ENCODE data around the gene ARHGAP24. TPM values are rescaled to one million over a fixed set of nuclear protein-coding genes. Genes with fewer than 3 reads are reported as not detected.

The ARHGAP24 gene
- total and polyA plus RNA-seq, 4 donors = 1.8 to 15.2 (median 3.3) TPM

DNA sequence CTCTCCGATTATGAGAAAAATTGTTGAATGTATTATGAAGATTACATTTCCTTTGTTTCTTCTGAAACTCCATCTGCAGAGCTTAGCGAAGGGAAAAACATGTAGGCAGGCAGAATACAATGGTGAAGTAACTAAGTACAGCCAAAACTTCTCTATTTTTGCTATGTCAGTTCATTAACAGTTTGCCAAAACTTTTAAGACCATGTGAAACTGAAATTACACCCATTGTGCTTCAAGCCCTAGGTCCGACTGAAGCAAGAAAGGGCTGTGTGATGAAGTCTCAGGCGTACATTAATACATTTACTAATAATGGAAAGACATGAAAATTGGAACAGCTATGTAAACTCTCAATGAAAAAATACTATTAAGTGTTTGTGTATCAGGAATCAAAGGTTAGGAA lies 486.9 kb downstream of the ARHGAP24 start:
- no peak overlapping the region for H3K9ac ChIP-seq (ENCODE audit: low read depth in 1 of 2, low read length in 2 of 2)
- TF ChIP-seq RXRA (IDR thresholded peaks at IDR 0.05) (no peak), JUND (IDR thresholded peaks at IDR 0.05) (no peak), YY1 (IDR thresholded peaks at IDR 0.05) (no peak), NR2F2 (IDR thresholded peaks at IDR 0.05) (no peak)
- TF ChIP-seq, protein P1, sequence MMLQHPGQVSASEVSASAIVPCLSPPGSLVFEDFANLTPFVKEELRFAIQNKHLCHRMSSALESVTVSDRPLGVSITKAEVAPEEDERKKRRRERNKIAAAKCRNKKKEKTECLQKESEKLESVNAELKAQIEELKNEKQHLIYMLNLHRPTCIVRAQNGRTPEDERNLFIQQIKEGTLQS (IDR thresholded peaks at IDR 0.05) = no peak
- 95% methylated on average over 4 of the region's 4 CpGs for WGBS
- no peaks in the 10 kb centered on the region for H3K36me3 ChIP-seq (ENCODE audit: control insufficient read depth in 4 of 4, insufficient read depth in 3 of 4, low read depth in 1 of 4, low read length in 3 of 4)
- DNase-seq (ENCODE audit: low spot score) = no peak
- H3K4me3 ChIP-seq (ENCODE audit: low read depth in 1 of 3, low read length in 3 of 3) = no peak overlapping the region
- H3K27me3 ChIP-seq (ENCODE audit: control insufficient read depth in 4 of 4, insufficient read depth in 4 of 4, low read length in 3 of 4) = no peaks in the 10 kb centered on the region
- no peaks in the 10 kb centered on the region for H3K9me3 ChIP-seq (ENCODE audit: control insufficient read depth in 4 of 4, low read length in 3 of 4)
- no peak overlapping the region for H3K27ac ChIP-seq (ENCODE audit: low read depth in 1 of 2, low read length in 2 of 2)
- H3K4me1 ChIP-seq (ENCODE audit: control insufficient read depth in 4 of 4, insufficient read depth in 4 of 4, low read length in 3 of 4) = no peaks in the 10 kb centered on the region

DNA sequence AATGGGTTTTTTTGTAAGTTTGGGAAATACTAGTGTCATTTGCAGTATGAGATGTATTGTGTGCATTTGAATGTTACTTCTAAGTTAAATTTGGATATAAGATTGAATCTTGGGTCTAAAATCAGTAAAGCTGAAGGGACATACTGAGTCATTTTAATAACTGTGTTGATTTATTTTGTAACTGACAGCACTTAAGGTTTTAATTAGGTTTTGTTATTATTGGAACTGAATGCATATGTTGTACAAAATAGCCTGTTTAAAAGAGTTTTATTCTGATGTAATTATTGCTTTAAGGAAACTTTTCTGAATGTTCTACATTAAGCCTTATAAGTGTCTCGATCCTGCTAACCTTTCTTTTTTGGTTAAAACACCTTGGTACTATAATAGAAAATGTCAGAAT lies 488.3 kb downstream of the ARHGAP24 start:
- no peak overlapping the region for H3K27ac ChIP-seq (ENCODE audit: low read depth in 1 of 2, low read length in 2 of 2)
- no peaks in the 10 kb centered on the region for H3K36me3 ChIP-seq (ENCODE audit: control insufficient read depth in 4 of 4, insufficient read depth in 3 of 4, low read depth in 1 of 4, low read length in 3 of 4)
- WGBS = 96% methylated on average over 1 of the region's 1 CpG
- no peak overlapping the region for H3K9ac ChIP-seq (ENCODE audit: low read depth in 1 of 2, low read length in 2 of 2)
- DNase-seq (ENCODE audit: low spot score) = no peak
- TF ChIP-seq FOXA2 (IDR thresholded peaks at IDR 0.05) = no peak
- no peak for TF ChIP-seq FOXA1 (IDR thresholded peaks at IDR 0.05)
- TF ChIP-seq HNF4A (conservative IDR thresholded peaks at IDR 0.05) = no peak
- TF ChIP-seq, protein P2, sequence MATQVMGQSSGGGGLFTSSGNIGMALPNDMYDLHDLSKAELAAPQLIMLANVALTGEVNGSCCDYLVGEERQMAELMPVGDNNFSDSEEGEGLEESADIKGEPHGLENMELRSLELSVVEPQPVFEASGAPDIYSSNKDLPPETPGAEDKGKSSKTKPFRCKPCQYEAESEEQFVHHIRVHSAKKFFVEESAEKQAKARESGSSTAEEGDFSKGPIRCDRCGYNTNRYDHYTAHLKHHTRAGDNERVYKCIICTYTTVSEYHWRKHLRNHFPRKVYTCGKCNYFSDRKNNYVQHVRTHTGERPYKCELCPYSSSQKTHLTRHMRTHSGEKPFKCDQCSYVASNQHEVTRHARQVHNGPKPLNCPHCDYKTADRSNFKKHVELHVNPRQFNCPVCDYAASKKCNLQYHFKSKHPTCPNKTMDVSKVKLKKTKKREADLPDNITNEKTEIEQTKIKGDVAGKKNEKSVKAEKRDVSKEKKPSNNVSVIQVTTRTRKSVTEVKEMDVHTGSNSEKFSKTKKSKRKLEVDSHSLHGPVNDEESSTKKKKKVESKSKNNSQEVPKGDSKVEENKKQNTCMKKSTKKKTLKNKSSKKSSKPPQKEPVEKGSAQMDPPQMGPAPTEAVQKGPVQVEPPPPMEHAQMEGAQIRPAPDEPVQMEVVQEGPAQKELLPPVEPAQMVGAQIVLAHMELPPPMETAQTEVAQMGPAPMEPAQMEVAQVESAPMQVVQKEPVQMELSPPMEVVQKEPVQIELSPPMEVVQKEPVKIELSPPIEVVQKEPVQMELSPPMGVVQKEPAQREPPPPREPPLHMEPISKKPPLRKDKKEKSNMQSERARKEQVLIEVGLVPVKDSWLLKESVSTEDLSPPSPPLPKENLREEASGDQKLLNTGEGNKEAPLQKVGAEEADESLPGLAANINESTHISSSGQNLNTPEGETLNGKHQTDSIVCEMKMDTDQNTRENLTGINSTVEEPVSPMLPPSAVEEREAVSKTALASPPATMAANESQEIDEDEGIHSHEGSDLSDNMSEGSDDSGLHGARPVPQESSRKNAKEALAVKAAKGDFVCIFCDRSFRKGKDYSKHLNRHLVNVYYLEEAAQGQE (IDR thresholded peaks at IDR 0.05) = no peak
- no peak for TF ChIP-seq JUND (IDR thresholded peaks at IDR 0.05)
- no peak for TF ChIP-seq RXRA (IDR thresholded peaks at IDR 0.05)
- no peak for TF ChIP-seq HNF4G (IDR thresholded peaks at IDR 0.05)
- no peak for TF ChIP-seq TAF1 (conservative IDR thresholded peaks at IDR 0.05)
- no peak for TF ChIP-seq RAD21 (IDR thresholded peaks at IDR 0.05)
- TF ChIP-seq, protein P3, sequence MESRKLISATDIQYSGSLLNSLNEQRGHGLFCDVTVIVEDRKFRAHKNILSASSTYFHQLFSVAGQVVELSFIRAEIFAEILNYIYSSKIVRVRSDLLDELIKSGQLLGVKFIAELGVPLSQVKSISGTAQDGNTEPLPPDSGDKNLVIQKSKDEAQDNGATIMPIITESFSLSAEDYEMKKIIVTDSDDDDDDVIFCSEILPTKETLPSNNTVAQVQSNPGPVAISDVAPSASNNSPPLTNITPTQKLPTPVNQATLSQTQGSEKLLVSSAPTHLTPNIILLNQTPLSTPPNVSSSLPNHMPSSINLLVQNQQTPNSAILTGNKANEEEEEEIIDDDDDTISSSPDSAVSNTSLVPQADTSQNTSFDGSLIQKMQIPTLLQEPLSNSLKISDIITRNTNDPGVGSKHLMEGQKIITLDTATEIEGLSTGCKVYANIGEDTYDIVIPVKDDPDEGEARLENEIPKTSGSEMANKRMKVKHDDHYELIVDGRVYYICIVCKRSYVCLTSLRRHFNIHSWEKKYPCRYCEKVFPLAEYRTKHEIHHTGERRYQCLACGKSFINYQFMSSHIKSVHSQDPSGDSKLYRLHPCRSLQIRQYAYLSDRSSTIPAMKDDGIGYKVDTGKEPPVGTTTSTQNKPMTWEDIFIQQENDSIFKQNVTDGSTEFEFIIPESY (IDR thresholded peaks at IDR 0.05) = no peak
- TF ChIP-seq SP1 (IDR thresholded peaks at IDR 0.05) = no peak
- TF ChIP-seq, protein P1 (IDR thresholded peaks at IDR 0.05) = no peak
- no peak for TF ChIP-seq GABPA (IDR thresholded peaks at IDR 0.05 in 1 of 2, conservative IDR thresholded peaks at IDR 0.05 in 1 of 2)
- no peak for TF ChIP-seq YY1 (IDR thresholded peaks at IDR 0.05)
- TF ChIP-seq, protein P4, sequence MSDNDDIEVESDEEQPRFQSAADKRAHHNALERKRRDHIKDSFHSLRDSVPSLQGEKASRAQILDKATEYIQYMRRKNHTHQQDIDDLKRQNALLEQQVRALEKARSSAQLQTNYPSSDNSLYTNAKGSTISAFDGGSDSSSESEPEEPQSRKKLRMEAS (IDR thresholded peaks at IDR 0.05) = no peak
- TF ChIP-seq, protein P5, sequence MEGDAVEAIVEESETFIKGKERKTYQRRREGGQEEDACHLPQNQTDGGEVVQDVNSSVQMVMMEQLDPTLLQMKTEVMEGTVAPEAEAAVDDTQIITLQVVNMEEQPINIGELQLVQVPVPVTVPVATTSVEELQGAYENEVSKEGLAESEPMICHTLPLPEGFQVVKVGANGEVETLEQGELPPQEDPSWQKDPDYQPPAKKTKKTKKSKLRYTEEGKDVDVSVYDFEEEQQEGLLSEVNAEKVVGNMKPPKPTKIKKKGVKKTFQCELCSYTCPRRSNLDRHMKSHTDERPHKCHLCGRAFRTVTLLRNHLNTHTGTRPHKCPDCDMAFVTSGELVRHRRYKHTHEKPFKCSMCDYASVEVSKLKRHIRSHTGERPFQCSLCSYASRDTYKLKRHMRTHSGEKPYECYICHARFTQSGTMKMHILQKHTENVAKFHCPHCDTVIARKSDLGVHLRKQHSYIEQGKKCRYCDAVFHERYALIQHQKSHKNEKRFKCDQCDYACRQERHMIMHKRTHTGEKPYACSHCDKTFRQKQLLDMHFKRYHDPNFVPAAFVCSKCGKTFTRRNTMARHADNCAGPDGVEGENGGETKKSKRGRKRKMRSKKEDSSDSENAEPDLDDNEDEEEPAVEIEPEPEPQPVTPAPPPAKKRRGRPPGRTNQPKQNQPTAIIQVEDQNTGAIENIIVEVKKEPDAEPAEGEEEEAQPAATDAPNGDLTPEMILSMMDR (IDR thresholded peaks at IDR 0.05; ENCODE audit: low read depth, low read length, missing input control) = no peak
- TF ChIP-seq EGR1 (IDR thresholded peaks at IDR 0.05; ENCODE audit: low read depth in 2 of 2) = no peak
- TF ChIP-seq NR2F2 (IDR thresholded peaks at IDR 0.05) = no peak
- peaks cover 0 to 1% (median 0%) of the 10 kb centered on the region in 4 donors for H3K4me1 ChIP-seq (ENCODE audit: control insufficient read depth in 4 of 4, insufficient read depth in 4 of 4, low read length in 3 of 4)
- no peaks in the 10 kb centered on the region for H3K9me3 ChIP-seq (ENCODE audit: control insufficient read depth in 4 of 4, low read length in 3 of 4)
- H3K27me3 ChIP-seq (ENCODE audit: control insufficient read depth in 4 of 4, insufficient read depth in 4 of 4, low read length in 3 of 4) = no peaks in the 10 kb centered on the region
- no peak overlapping the region for H3K4me3 ChIP-seq (ENCODE audit: low read depth in 1 of 3, low read length in 3 of 3)

Data from liver (tissue), 9 donors.